GM21381 (cell line): ENCODE data around the gene RANBP10.
"Not testable (repeated sequence)": the region's sequence is repeated elsewhere in the genome, so short reads cannot be mapped to it uniquely, and the experiment has no call there.

Experiments
- ATAC-seq: cut with Tn5 transposase; IDR thresholded peaks from one replicate; pipeline ENCODE4 v1.9.1; 2021; ENCODE audit warnings: mild to moderate bottlenecking, moderate library complexity; ENCODE audit not compliant: unreplicated experiment

Gene RANBP10

GRCh38 chr16:67719048-67719777, 87.1 kb downstream of the RANBP10 start, which contains the start of gene GFOD2:
GFOD2 (minus strand) TSS chr16:67719316; CDS start chr16:67685715, 33,601 bp downstream.
- peak; percentile 88 for ATAC-seq

- ATAC-seq, result peak; percentile 16
These were observed 87.7 kb downstream of the RANBP10 start for GRCh38 chr16:67718668-67719047.

DNA sequence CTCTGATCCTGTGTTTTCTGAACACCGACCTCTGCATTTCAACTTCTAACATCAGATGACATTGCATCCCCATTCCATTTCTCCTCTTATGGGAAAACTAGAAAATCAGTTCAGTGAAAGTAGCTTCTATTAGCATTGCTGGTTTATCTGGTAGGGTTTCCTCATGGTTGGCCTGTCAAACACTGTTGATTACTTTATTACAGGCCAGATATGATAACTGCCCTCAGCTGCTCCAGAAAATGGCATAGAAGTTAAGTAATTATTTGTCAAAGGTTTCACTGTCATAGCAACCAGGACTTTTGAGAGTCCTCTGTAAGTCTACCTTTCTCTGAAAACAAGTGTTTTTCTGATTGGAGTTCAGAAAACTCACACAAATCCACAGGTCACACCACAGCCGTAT, 90.3 kb downstream of the RANBP10 start:
- no peak for ATAC-seq

- ATAC-seq, result no peak
These were observed 91.8 kb downstream of the RANBP10 start for GRCh38 chr16:67714522-67714921.

DNA sequence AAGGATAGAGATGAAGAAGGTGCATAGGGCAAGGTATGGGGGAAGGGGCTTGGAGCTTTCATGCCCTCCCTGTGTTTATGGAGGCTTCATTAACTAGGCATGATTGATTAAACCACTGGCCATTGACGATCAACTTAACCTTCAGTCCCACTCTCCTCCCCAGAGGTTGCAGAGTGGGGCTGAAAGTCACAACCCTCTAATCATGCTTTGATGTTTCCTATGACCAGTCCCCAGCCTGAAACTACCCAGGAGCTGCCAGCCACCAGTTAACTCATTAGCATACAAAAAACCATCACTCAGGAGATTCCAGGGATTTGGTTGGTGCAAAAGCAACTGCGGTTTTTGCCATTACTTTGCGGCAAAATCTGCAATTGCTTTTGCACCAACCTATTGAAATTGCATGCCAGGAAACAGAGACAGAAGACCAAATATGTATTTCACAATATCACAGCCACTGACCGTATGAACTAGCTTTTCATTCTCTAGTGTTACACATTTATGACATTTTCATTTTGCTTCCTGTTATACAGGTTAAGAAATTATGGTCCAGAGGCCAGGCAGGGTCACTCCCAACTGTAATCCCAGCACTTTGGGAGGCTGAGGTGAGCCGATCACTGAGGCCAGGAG, 92.6 kb downstream of the RANBP10 start:
- ATAC-seq, result no peak

GRCh38 chr16:67710607-67711006, 95.8 kb downstream of the RANBP10 start:
- ATAC-seq, result no peak

DNA sequence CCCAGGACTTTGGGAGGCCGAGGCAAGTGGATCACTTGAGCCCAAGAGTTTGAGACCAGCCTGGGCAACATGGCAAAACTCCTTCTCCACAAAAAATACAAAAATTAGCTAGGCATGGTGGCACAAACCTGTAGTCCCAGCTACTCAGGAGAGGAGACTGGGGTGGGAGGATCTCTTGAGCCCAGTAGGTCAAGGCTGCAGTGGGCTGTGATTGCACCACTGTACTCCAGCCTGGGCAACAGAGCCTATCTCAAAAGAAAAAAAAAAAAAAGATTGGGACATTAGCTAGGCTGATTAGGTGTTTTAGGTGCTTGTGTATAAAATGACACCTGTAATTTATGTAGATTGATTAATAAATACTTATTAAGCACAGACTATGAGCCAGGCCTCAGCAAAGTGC, 97.3 kb downstream of the RANBP10 start:
- ATAC-seq, result no peak

DNA sequence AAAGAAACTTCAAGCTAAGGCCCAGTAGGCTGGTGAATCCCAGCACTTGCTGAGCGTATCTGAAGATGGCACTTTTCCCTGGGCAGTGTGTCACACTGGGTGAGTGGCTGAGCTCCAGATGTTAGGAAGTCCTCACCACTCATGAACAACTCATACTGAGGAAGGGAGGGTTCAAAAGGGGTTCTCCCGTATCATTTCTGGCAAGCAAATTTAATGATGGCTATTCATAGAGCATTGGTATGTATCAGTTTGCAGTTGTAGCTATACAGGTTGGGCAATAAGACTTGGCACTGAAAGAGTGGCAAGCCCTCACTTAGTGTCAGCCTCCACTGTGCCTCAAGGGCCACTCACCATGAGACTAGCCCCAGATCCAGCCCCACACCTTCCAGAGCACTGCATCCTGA, 98.0 kb downstream of the RANBP10 start:
- ATAC-seq, result no peak

- no peak for ATAC-seq
These were observed 98.6 kb downstream of the RANBP10 start for GRCh38 chr16:67707790-67708189.

GRCh38 chr16:67707210-67707609, 99.2 kb downstream of the RANBP10 start:
- ATAC-seq, result no peak

DNA sequence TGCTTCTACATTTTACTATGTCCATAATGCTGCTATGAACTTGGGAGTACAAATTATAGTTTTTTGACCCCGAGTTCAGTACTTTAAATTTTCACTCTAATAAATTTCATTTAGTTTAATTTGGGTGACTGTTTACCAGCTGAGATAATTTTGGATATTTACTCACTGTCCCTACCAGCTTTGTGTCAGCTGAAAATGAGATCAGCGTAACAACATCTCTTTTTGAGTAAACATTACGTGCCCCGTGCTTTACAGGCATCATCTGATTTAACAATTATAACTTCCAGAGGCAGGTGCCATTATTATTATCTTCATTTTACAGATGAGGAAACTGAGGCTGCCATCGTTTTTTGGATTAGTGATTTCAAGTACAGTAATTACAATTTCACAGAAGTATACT, 102.2 kb downstream of the RANBP10 start:
- no peak for ATAC-seq

GRCh38 chr16:67703626-67704025, 102.7 kb downstream of the RANBP10 start:
- ATAC-seq, result no peak

GRCh38 chr16:67702130-67702529, 104.2 kb downstream of the RANBP10 start:
- no peak for ATAC-seq

- no peak for ATAC-seq
These were observed 104.9 kb downstream of the RANBP10 start for GRCh38 chr16:67701420-67701819.

- ATAC-seq, result no peak
These were observed 107.1 kb downstream of the RANBP10 start for GRCh38 chr16:67699265-67699664.

DNA sequence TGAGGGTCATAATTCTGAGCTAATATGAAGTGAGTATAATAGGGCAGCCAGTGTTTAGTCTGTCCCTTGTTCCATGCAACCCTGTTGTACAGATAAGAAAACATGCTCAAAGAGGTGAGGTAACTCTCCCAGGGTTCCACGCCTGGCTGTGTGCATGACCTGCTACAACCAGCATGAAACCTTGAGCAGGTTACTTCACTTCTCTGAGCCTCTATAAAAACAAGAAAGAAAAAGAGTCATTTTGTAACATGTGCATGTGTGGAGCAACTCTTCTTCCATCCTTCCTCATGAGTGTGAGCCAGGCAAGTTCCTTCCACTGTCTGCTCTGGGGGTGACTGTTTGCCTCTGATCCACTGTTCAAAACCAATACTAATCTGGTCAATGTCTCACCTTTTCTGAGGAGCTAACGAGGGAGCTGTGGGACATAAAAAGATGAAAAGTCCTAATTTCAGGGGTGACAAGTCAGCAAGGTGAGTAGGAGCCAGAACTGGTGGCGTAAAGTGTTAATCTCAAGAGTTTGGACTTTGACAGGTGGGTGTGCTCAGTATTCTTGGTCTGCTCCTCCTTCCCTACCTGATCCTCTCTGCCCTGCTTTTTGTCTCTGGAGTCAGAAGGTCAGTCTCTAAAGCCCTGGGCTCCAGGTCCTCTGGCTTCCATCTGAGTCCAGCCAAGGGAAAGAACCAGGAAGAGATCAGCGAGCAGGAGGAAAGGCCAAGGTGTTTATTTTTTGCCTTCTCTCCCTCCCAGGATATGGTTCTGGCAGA, 108.8 kb downstream of the RANBP10 start:
- ATAC-seq, result no peak

DNA sequence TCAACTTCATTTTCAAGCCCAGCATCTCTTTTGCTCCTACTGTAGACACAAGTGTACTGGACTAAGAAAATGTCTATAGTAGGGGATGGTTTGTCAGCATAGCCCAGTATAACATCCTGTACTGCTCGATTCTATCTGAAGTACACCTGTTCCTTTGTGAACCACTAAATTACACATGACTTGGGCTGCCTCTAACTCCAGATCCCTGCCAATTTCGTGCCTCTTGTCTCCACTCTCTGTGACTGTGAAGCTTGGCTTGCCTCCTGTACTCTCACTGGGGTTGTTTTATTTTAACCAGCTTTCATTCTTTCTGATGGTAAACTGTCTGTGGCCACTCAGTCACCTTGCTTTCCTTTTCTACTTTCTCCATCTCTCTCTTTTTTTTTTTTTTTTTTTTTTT, 111.7 kb downstream of the RANBP10 start:
- no peak for ATAC-seq

DNA sequence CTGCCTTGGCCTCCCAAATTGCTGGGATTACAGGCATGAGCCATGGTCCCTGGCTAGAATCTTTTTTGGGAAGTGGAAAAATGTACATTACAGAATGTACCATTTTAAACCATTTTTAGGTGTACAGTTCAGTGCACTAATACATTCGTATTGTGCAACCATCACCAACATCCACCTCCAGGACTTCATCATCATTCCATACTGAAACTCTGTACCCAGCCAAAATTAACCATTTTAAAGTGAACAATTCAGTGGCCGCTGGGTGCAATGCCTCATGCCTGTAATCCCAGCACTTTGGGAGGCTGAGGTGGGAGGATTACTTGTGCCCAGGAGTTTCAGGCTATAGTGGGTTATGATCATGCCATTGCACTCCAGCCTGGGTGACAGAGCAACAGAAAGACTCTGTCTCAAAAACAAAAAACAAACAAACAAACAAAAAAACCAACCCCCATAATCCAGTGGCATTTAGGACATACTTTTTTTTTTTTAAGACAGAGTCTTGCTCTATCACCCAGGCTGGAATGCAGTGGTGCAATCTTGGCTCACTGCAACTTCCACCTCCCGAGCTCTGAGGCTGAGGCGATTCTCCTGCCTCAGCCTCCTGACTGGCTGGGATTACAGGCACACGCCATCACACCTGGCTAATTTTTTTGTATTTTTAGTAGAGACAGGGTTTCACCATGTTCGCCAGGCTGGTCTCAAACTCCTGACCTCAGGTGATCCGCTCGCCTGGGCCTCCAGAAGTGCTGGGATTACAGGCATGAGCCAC, 112.7 kb downstream of the RANBP10 start:
- not testable (repeated sequence) for ATAC-seq

DNA sequence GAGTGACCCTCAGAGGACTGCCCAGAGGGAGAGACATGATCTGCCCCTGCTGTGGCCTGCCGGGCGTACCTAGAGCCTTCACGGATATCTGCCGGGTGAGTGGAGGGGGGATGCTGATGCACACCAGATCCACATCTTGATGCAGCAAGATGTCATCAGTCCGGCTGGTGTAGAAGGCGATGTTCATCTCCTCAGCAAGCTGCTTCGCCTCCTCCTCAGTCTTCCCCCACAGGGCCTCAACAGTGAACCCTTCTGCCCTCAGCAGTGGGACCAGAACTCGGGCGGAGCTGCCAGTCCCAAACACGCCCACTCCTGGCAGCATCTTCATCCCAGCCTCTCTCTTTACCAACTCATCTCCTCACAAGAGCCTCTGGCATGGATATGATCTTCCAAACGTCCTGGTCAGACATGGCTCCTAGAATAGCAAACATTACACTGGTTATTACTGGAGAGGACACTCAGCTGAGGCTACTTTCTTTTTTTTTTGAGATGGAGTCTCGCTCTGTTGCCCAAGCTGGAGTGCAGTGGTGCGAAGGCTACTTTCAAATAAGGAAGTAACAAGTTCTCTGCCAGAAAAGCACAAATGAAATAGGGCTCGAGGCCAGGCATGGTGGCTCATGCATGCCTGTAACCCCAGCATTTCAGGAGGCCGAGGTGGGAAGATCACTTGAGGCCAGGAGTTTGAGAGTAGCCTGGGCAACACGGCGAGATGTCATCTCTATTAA, 120.8 kb downstream of the RANBP10 start:
- ATAC-seq, result no peak

GRCh38 chr16:67683767-67684166, 122.6 kb downstream of the RANBP10 start:
- ATAC-seq, result no peak
